Measurements from ENCODE around the gene ANKRD12. TPM values are rescaled to one million over a fixed set of nuclear protein-coding genes. Genes with fewer than 3 reads are reported as not detected.
A peak's percentile ranks its signal among the peaks of the same experiment; 100 is the strongest.

The ANKRD12 gene
- total RNA-seq, 1 donor from 2014 or later, result 9.2 TPM

GRCh38 chr18:9104244-9104901 lies 32.2 kb upstream of the ANKRD12 start:
- H3K4me3 ChIP-seq (ENCODE audit: low read depth, low read length), result peak overlapping the region; percentile 66
- DNase-seq (ENCODE audit: low read depth) (peak; percentile 64), FAIRE-seq (no peak)
- no peaks in the 10 kb centered on the region for H3K36me3 ChIP-seq (ENCODE audit: control insufficient read depth, insufficient read depth, low read length)
- H3K27me3 ChIP-seq (ENCODE audit: control insufficient read depth, insufficient read depth, low read length), result no peaks in the 10 kb centered on the region
- TF ChIP-seq CTCF (IDR thresholded peaks at IDR 0.05; ENCODE audit: insufficient read depth, low read length, severe bottlenecking), result no peak

GRCh38 chr18:9105420-9105819 lies 31.2 kb upstream of the ANKRD12 start:
- H3K27me3 ChIP-seq (ENCODE audit: control insufficient read depth, insufficient read depth, low read length), result no peaks in the 10 kb centered on the region
- FAIRE-seq, result no peak
- no peak for TF ChIP-seq CTCF (IDR thresholded peaks at IDR 0.05; ENCODE audit: insufficient read depth, low read length, severe bottlenecking)
- H3K4me3 ChIP-seq (ENCODE audit: low read depth, low read length), result no peak overlapping the region
- no peaks in the 10 kb centered on the region for H3K36me3 ChIP-seq (ENCODE audit: control insufficient read depth, insufficient read depth, low read length)
- no peak for DNase-seq (ENCODE audit: low read depth)

- no peak for TF ChIP-seq CTCF (IDR thresholded peaks at IDR 0.05; ENCODE audit: insufficient read depth, low read length, severe bottlenecking)
- DNase-seq (ENCODE audit: low read depth) (no peak), FAIRE-seq (no peak)
- H3K27me3 ChIP-seq (ENCODE audit: control insufficient read depth, insufficient read depth, low read length), result no peaks in the 10 kb centered on the region
- H3K4me3 ChIP-seq (ENCODE audit: low read depth, low read length), result no peak overlapping the region
- no peaks in the 10 kb centered on the region for H3K36me3 ChIP-seq (ENCODE audit: control insufficient read depth, insufficient read depth, low read length)
These were observed 30.5 kb upstream of the ANKRD12 start for GRCh38 chr18:9106094-9106493.

- TF ChIP-seq CTCF (IDR thresholded peaks at IDR 0.05; ENCODE audit: insufficient read depth, low read length, severe bottlenecking), result no peak
- Histone ChIP-seq H3K4me3 (ENCODE audit: low read depth, low read length) (no peak overlapping the region), H3K27me3 (ENCODE audit: control insufficient read depth, insufficient read depth, low read length) (no peaks in the 10 kb centered on the region), H3K36me3 (ENCODE audit: control insufficient read depth, insufficient read depth, low read length) (no peaks in the 10 kb centered on the region)
- FAIRE-seq (no peak), DNase-seq (ENCODE audit: low read depth) (no peak)
These were observed 29.6 kb upstream of the ANKRD12 start for GRCh38 chr18:9106800-9107584.

GRCh38 chr18:9108911-9109310 lies 27.7 kb upstream of the ANKRD12 start:
- no peak overlapping the region for H3K4me3 ChIP-seq (ENCODE audit: low read depth, low read length)
- no peaks in the 10 kb centered on the region for H3K36me3 ChIP-seq (ENCODE audit: control insufficient read depth, insufficient read depth, low read length)
- no peak for TF ChIP-seq CTCF (IDR thresholded peaks at IDR 0.05; ENCODE audit: insufficient read depth, low read length, severe bottlenecking)
- FAIRE-seq, result no peak
- no peak for DNase-seq (ENCODE audit: low read depth)
- H3K27me3 ChIP-seq (ENCODE audit: control insufficient read depth, insufficient read depth, low read length), result no peaks in the 10 kb centered on the region

Measured in bronchial epithelial cell (primary cell).